SU-DHL-6 (cell line): ENCODE results near the gene MIGA2.

Experiments
- H2AFZ ChIP-seq: fragments of 200-600 bp; sonication (generic); 2 replicates; pipeline ENCODE4 v1.6.1; 2014; ENCODE audit warnings: low read depth, mild to moderate bottlenecking, moderate library complexity, mixed read lengths, antibody characterized with exemption, low read length; ENCODE audit not compliant: severe bottlenecking
- H3F3A ChIP-seq: fragments of 200-600 bp; shearing (Covaris generic); 2 replicates; pipeline ENCODE4 v1.6.0; 2016; ENCODE audit warnings: antibody characterized with exemption, mild to moderate bottlenecking; ENCODE audit not compliant: insufficient read depth
- H3K27ac ChIP-seq: fragments of 200-600 bp; sonication (generic); 2 replicates; pipeline ENCODE4 v1.5.1; 2016; ENCODE audit warnings: low read depth, mild to moderate bottlenecking, low read length, moderate library complexity, mixed read lengths
- H3K27me3 ChIP-seq: fragments of 200-600 bp; sonication (generic), shearing (Covaris generic); 2 replicates; pipeline ENCODE4 v1.6.0; 2014; ENCODE audit warnings: mild to moderate bottlenecking, low read length
- H3K36me3 ChIP-seq: fragments of 200-600 bp; sonication (generic); 2 replicates; pipeline ENCODE4 v1.6.1; 2014; ENCODE audit warnings: mild to moderate bottlenecking, low read length, mixed read lengths
- H3K4me2 ChIP-seq: fragments of 300-600, 200-600 bp; shearing (Covaris generic), sonication (generic); 2 replicates; pipeline ENCODE4 v1.6.0; 2014; ENCODE audit warnings: low read length, low read depth, mild to moderate bottlenecking; ENCODE audit not compliant: poor library complexity, severe bottlenecking
- H3K4me3 ChIP-seq: fragments of 200-600 bp; sonication (generic); 2 replicates; pipeline ENCODE4 v1.5.1; 2014; ENCODE audit warnings: antibody characterized with exemption, low read length, mild to moderate bottlenecking, mixed read lengths; ENCODE audit not compliant: insufficient read depth, poor library complexity, severe bottlenecking
- H3K79me2 ChIP-seq: fragments of 200-600 bp; sonication (generic); 2 replicates; pipeline ENCODE4 v1.6.1; 2014; ENCODE audit warnings: mild to moderate bottlenecking, low read length, moderate library complexity; ENCODE audit not compliant: insufficient read depth
- H3K9ac ChIP-seq: fragments of 200-600 bp; sonication (generic); 2 replicates; pipeline ENCODE4 v1.7.0; 2014; ENCODE audit warnings: mild to moderate bottlenecking, low read length
- H3K9me2 ChIP-seq: fragments of 200-600 bp; sonication (generic); replicated peaks from 2 replicates; pipeline ENCODE4 v1.6.1; 2014; ENCODE audit warnings: low read length; ENCODE audit not compliant: insufficient read depth
- H3K9me3 ChIP-seq: fragments of 200-600 bp; sonication (generic); 2 replicates; pipeline ENCODE4 v1.6.1; 2014; ENCODE audit warnings: low read length, mixed read lengths; ENCODE audit not compliant: insufficient read depth
- H4K20me1 ChIP-seq: fragments of 200-600 bp; sonication (generic); 2 replicates; pipeline ENCODE4 v1.6.1; 2014; ENCODE audit warnings: low read depth, mild to moderate bottlenecking, antibody characterized with exemption, low read length, moderate library complexity, mixed read lengths
- EZH2phosphoT487 ChIP-seq: fragments of 200-600 bp; sonication (generic), shearing (Covaris generic); conservative IDR thresholded peaks from 2 replicates; pipeline ENCODE4 v1.6.1; 2018; ENCODE audit warnings: mild to moderate bottlenecking, antibody characterized with exemption, low read length, moderate library complexity, mixed read lengths
- TF ChIP-seq, protein P1 (sequence below): fragments of 200-600 bp; sonication (generic); IDR thresholded peaks from one replicate; pipeline ENCODE4 v1.5.1; 2017; ENCODE audit warnings: antibody characterized with exemption, mild to moderate bottlenecking, low read length, moderate library complexity; ENCODE audit not compliant: insufficient read depth, poor library complexity, severe bottlenecking

MIGA2 gene

GRCh38 chr9:129026442-129027223 lies 9.8 kb upstream of the MIGA2 start:
- Histone ChIP-seq H3K27ac (no peak overlapping the region), H3K27me3 (no peaks in the 10 kb centered on the region), H3K9me2 (no peaks in the 10 kb centered on the region), H3K4me3 (peak overlapping the region; percentile 64), H3K9ac (peak overlapping the region; percentile 75), H3F3A (no peaks in the 10 kb centered on the region), H3K36me3 (no peaks in the 10 kb centered on the region), H3K79me2 (peaks cover 50% of the 10 kb centered on the region), H3K4me2 (peak overlapping the region; percentile 93), H4K20me1 (no peaks in the 10 kb centered on the region), H2AFZ (no peak overlapping the region), H3K9me3 (no peaks in the 10 kb centered on the region)
- TF ChIP-seq, protein P1, sequence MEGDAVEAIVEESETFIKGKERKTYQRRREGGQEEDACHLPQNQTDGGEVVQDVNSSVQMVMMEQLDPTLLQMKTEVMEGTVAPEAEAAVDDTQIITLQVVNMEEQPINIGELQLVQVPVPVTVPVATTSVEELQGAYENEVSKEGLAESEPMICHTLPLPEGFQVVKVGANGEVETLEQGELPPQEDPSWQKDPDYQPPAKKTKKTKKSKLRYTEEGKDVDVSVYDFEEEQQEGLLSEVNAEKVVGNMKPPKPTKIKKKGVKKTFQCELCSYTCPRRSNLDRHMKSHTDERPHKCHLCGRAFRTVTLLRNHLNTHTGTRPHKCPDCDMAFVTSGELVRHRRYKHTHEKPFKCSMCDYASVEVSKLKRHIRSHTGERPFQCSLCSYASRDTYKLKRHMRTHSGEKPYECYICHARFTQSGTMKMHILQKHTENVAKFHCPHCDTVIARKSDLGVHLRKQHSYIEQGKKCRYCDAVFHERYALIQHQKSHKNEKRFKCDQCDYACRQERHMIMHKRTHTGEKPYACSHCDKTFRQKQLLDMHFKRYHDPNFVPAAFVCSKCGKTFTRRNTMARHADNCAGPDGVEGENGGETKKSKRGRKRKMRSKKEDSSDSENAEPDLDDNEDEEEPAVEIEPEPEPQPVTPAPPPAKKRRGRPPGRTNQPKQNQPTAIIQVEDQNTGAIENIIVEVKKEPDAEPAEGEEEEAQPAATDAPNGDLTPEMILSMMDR = no peak
- no peak for TF ChIP-seq EZH2phosphoT487

- H3K4me2 ChIP-seq = peak overlapping the region; percentile 93
- no peaks in the 10 kb centered on the region for H3K9me3 ChIP-seq
- no peaks in the 10 kb centered on the region for H3F3A ChIP-seq
- peaks cover 46% of the 10 kb centered on the region for H3K79me2 ChIP-seq
- H3K9ac ChIP-seq = peak overlapping the region; percentile 75
- H3K4me3 ChIP-seq = peak overlapping the region; percentile 64
- H3K9me2 ChIP-seq = no peaks in the 10 kb centered on the region
- H2AFZ ChIP-seq = no peak overlapping the region
- TF ChIP-seq, protein P1 = no peak
- no peak for TF ChIP-seq EZH2phosphoT487
- H3K27ac ChIP-seq = peak overlapping the region; percentile 37
- H3K27me3 ChIP-seq = no peaks in the 10 kb centered on the region
- H4K20me1 ChIP-seq = no peaks in the 10 kb centered on the region
- no peaks in the 10 kb centered on the region for H3K36me3 ChIP-seq
Measured at GRCh38 chr9:129027224-129027684, 9.2 kb upstream of the MIGA2 start.

- peak overlapping the region; percentile 64 for H3K4me3 ChIP-seq
- peak overlapping the region; percentile 37 for H3K27ac ChIP-seq
- no peaks in the 10 kb centered on the region for H3K9me2 ChIP-seq
- TF ChIP-seq EZH2phosphoT487 = no peak
- TF ChIP-seq, protein P1 = no peak
- H3K79me2 ChIP-seq = peaks cover 43% of the 10 kb centered on the region
- H3K27me3 ChIP-seq = no peaks in the 10 kb centered on the region
- no peaks in the 10 kb centered on the region for H3K9me3 ChIP-seq
- no peaks in the 10 kb centered on the region for H4K20me1 ChIP-seq
- no peaks in the 10 kb centered on the region for H3F3A ChIP-seq
- no peak overlapping the region for H2AFZ ChIP-seq
- H3K4me2 ChIP-seq = peak overlapping the region; percentile 93
- no peaks in the 10 kb centered on the region for H3K36me3 ChIP-seq
- H3K9ac ChIP-seq = peak overlapping the region; percentile 75
Measured at GRCh38 chr9:129027685-129028191, 8.7 kb upstream of the MIGA2 start.
